Astrocyte of the cerebellum (primary cell): ENCODE measurements around the gene SDK2.
"Not testable (repeated sequence)": the region's sequence is repeated elsewhere in the genome, so short reads cannot be mapped to it uniquely, and the experiment has no call there.

Experiments used
- DNase-seq: peaks from one replicate; pipeline ENCODE4 v3.0.0-alpha.2; 2011; ENCODE audit warnings: low read depth
- H3K4me3 ChIP-seq: 2 replicates; pipeline ENCODE4 v1.5.1; 2011; ENCODE audit warnings: mild to moderate bottlenecking, low read depth, low read length, moderate library complexity
- in situ Hi-C: cut with HindIII; loops from 2 replicates; pipeline ENCODE4 v1.10.0; 2017; ENCODE audit warnings: low sequenced_read_pairs
- TF ChIP-seq, protein P1 (sequence below): IDR thresholded peaks from 2 replicates; pipeline ENCODE4 v1.5.1; 2012; ENCODE audit warnings: low read length, low read depth, moderate library complexity, mild to moderate bottlenecking; ENCODE audit errors: missing control alignments

Gene SDK2

DNA sequence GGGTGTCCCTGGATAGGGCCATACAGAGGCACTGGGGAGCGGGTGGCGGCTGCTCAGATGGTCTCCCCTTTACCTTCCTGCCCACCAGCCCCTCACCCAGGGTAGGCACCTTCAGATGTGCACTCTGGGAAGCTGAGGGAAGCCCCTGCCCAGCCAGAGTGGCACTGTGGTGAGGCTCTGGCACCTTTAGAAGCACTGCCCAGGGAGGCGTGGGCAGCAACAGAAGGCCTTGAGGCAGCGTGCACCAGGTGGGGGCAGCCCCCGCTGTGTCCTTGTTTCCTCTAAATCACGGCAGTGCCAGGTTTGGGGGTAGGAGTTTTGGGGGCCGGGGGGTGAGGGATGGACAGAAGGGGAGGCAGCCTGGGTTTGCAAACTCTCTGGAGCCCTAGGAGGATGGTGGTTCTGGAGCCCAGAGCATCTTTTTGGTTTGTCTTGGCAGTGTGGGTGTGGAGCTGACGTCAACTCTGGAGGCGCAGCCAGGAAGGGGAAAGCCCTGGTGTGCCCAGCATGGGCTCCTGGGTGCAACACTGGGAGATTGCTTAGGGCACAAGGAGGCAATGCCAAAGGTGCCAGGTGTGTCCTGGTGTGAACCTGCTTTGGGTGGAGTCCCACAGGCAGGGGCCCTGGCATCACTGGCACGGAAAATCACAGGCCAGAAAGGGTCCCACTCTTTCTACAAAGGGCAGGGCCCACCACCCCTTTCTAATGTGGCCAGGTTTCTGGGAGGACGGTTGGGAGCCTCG is 309.3 kb downstream of the SDK2 start:
- in situ Hi-C loops = no loop called here
- no peak for DNase-seq
- TF ChIP-seq, protein P1, sequence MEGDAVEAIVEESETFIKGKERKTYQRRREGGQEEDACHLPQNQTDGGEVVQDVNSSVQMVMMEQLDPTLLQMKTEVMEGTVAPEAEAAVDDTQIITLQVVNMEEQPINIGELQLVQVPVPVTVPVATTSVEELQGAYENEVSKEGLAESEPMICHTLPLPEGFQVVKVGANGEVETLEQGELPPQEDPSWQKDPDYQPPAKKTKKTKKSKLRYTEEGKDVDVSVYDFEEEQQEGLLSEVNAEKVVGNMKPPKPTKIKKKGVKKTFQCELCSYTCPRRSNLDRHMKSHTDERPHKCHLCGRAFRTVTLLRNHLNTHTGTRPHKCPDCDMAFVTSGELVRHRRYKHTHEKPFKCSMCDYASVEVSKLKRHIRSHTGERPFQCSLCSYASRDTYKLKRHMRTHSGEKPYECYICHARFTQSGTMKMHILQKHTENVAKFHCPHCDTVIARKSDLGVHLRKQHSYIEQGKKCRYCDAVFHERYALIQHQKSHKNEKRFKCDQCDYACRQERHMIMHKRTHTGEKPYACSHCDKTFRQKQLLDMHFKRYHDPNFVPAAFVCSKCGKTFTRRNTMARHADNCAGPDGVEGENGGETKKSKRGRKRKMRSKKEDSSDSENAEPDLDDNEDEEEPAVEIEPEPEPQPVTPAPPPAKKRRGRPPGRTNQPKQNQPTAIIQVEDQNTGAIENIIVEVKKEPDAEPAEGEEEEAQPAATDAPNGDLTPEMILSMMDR = no peak

DNA sequence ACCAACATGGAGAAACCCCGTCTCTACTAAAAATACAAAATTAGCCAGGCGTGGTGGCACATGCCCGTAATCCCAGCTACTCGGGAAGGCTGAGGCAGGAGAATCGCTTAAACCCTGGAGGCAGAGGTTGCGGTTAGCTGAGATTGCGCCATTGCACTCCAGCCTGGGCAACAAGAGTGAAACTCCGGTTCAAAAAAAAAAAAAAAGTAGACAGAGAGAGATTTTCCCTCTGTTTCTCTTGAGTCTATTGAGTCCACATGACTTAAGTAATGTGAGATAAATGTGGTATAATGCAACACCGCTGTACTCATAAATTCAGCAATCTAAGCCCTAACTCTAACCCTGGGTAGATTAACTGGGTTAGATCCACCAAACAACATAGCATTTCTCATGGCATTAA is 310.8 kb downstream of the SDK2 start:
- DNase-seq, in situ Hi-C loops, H3K4me3 ChIP-seq: not testable (repeated sequence)

More for the DNA sequence above, 309.3 kb downstream of the SDK2 start:
- H3K4me3 ChIP-seq = no peak overlapping the region

DNA sequence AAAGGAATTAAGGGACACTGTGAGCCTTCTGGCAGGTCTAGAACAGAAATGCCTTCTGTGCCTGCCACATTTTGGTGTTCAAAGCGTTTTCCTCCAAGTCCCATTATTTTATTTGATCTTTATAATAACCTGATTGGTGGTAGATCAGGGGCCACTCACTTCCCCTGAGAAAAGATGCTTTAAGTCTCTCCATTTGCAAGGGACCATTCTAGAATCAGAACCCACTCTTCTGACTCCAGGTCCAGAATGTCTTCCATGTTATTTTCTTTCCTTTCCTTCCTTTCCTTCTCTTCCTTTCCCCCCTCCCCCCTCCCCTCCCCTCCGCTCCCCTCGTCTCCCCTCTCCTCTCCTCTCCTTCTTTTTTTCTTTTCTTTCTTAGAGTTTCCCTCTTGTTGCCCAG is 313.2 kb downstream of the SDK2 start:
- TF ChIP-seq, protein P1 = no peak
- no peak overlapping the region for H3K4me3 ChIP-seq
- in situ Hi-C loops = no loop called here
- no peak for DNase-seq

DNA sequence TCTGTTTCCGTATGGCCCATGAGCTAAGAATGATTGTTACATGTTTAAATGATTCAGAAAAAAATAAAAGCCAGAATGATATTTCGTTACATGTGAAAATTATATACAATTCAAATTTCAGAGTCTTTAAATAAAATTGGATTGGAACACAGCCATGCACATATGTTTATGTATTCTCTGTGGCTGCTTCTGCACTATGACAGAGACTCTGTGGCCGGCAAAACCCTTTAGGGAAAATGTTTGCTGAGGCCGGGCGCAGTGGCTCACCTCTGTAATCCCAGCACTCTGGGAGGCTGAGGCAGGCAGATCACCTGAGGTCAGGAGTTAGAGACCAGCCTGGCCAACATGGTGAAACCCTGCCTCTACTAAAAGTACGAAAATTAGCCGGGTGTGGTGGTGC is 316.6 kb downstream of the SDK2 start:
- in situ Hi-C loops = no loop called here
- TF ChIP-seq, protein P1 = no peak
- no peak overlapping the region for H3K4me3 ChIP-seq

DNA sequence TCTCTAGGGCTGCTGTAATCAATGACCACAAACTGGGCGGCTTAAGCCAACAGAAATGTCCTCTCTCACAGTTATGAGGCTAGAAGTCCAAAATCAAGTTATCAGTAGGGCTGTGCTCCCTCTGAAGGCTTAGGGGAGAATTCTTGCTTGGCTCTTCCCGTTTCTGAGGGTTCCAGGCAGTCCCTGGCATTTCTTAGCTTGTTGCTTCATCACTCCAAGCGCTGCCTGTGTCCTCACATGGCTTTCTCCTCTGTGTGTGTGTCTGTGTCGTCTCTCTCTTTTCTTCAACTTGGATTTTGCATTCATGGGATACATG is 318.8 kb downstream of the SDK2 start:
- TF ChIP-seq, protein P1 = peak; percentile 18
- in situ Hi-C loops = no loop called here
- DNase-seq = no peak
- no peak overlapping the region for H3K4me3 ChIP-seq

More for the DNA sequence above, 316.6 kb downstream of the SDK2 start:
- no peak for DNase-seq

DNA sequence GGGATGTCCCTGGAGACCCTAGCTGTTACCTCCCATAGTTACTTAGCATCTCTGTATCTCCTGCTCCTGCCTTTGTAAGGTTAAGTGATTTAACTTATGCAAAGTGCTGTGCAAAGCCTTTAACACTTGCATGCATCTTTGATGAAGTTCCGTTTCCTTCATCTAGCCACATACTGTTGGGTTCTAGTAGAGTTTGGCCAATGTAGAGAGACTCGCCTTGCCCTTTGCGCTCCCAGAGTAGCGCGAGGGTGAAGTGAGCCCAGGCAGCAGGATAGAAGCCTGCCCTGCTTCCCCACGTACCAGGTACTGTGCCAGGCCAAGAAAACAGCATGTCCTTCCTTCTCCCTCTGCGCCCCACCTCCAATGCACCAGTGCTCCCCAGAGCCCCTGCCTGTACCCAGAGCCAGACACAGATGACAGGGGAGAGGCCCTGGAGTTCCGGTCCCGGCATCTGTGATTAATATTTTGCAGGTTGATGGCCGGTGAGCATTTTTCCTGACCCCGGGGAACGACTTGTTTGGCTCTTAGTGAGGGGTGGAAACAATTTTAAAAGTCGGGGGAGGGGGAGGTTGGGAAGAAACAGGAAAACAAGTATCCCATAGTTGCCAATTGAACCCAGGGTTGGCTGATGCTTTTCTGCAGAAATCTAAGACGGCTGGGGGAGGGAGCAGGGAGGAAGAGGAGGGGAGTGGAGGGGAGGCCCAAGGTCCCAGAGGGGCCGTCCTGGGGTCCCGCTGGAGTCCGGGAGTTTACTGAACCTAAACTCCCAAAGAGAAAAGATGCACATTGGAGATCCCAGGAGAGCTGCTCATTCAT is 319.3 kb downstream of the SDK2 start:
- TF ChIP-seq, protein P1 = no peak
- H3K4me3 ChIP-seq = no peak overlapping the region
- no peak for DNase-seq
- in situ Hi-C loops = no loop called here

DNA sequence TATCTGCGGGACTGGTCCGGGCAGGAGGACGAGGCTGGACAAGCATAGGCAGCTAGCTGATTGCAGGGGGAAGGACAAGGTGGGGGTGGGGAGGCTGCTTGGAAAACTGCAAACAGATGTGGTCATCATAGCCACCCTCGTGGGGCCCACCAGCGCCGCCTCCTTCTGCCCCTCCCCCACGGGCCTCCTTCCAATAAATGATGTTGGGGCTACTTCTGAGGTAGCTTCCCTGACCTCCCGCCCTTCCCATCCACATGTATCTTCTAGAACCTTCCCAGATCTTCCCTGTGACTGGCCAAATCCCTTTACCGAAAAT is 320.1 kb downstream of the SDK2 start:
- DNase-seq = no peak
- H3K4me3 ChIP-seq = no peak overlapping the region
- in situ Hi-C loops = no loop called here
- TF ChIP-seq, protein P1 = no peak
